Body of pancreas (tissue), 4 donors: ENCODE results near the gene PERCC1. TPM values are rescaled to one million over a fixed set of nuclear protein-coding genes. Genes with fewer than 3 reads are reported as not detected.

Experiments
- ATAC-seq: fragments of 150-250 bp; one replicate; pipeline ENCODE4 v1.9.1; 2016
- DNase-seq, 4 donors: peaks; one replicate each; pipeline ENCODE4 v3.0.0-alpha.2; 2019
- H3K27ac ChIP-seq, 4 donors: fragments of 200-600 bp; sonication (generic); 1 replicate in 3 of 4; 2 replicates in 1 of 4; pipeline versions ENCODE4 v1.5.1 to v1.6.1; 2016 to 2019; ENCODE audit warnings: mild to moderate bottlenecking in 1 of 4, mixed read lengths in 1 of 4, moderate library complexity in 1 of 4
- H3K27me3 ChIP-seq, 2 donors: fragments of 200-600 bp; sonication (generic); one replicate each; pipeline ENCODE4 v1.6.0; 2016; ENCODE audit warnings: mild to moderate bottlenecking in 1 of 2
- H3K36me3 ChIP-seq, 2 donors: fragments of 200-600 bp; sonication (generic); replicated peaks in 1 of 2; 2 replicates each; pipeline ENCODE4 v1.5.1; 2016; ENCODE audit warnings: low read depth in 2 of 2; ENCODE audit not compliant: insufficient read depth in 1 of 2
- H3K4me1 ChIP-seq: fragments of 200-600 bp; sonication (generic); one replicate; pipeline ENCODE4 v1.6.0; 2016
- H3K4me3 ChIP-seq, 2 donors: fragments of 200-600 bp; sonication (generic); 1 replicate in 1 of 2; 2 replicates in 1 of 2; pipeline ENCODE4 v1.5.1; 2016 to 2019
- H3K9me3 ChIP-seq, 3 donors: fragments of 200-600 bp; sonication (generic); 1 replicate in 2 of 3; 2 replicates in 1 of 3; pipeline ENCODE4 v1.5.1; 2016
- POLR2A ChIP-seq, 3 donors: fragments of 450-650 bp; IDR thresholded peaks; one replicate each; pipeline ENCODE4 v1.6.1; 2016; ENCODE audit warnings: antibody characterized with exemption in 3 of 3, mild to moderate bottlenecking in 2 of 3
- WGBS, 2 donors: methylation state at CpG; one replicate each; pipeline ENCODE4 v1.1.5; 2017; 5-methylcytosine and 5-hydroxymethylcytosine counted together
- intact Hi-C: fragments of 100-400 bp; cut with DNase I; formaldehyde crosslinking; loops from one replicate; pipeline ENCODE4 v1.15.1; 2023
- total RNA-seq, 2 donors: library from RNA; depleted of rRNA; stranded (reverse); fragments of >200 nt; gene quantifications; one replicate each; pipeline ENCODE4 v1.1.0, GENCODE V29; 2016
- TF ChIP-seq, protein P1 (sequence below), 7 experiments: fragments of 450-650 bp in 4 of 7; fragments of 200-600 bp in 3 of 7; sonication (generic) in 3 of 7; IDR thresholded peaks; one replicate each; pipeline ENCODE4 v1.5.1; 2016 to 2019; ENCODE audit warnings: antibody characterized with exemption in 7 of 7

PERCC1 gene
- total RNA-seq, 2 donors from 2014 or later = not detected

DNA sequence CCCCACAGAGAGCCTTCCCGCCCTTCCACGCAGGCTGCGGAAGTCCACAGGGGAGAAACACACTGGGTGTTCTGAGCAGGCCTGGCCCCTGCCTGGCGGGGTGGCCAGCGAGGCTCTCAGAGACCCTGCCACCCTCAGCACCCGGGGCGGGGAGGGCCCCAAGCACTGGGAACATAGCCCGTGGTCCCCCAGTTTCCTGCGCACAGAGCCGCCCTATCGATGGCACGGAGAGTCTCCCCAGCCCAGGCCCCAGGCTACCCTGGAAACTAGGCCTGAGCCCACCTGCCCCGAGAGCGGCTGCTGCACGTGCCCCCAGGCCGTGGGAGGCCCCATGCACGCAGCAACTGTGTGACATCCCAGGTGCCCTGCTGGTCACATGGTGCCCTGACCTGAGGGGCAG lies 23.7 kb downstream of the PERCC1 start:
- DNase-seq = no peak
- H3K27ac ChIP-seq = no peak overlapping the region
- intact Hi-C loops = no loop called here
- no peaks in the 10 kb centered on the region for H3K27me3 ChIP-seq
- H3K4me3 ChIP-seq = no peak overlapping the region
- TF ChIP-seq POLR2A (IDR thresholded peaks at IDR 0.05) = no peak
- TF ChIP-seq, protein P1, sequence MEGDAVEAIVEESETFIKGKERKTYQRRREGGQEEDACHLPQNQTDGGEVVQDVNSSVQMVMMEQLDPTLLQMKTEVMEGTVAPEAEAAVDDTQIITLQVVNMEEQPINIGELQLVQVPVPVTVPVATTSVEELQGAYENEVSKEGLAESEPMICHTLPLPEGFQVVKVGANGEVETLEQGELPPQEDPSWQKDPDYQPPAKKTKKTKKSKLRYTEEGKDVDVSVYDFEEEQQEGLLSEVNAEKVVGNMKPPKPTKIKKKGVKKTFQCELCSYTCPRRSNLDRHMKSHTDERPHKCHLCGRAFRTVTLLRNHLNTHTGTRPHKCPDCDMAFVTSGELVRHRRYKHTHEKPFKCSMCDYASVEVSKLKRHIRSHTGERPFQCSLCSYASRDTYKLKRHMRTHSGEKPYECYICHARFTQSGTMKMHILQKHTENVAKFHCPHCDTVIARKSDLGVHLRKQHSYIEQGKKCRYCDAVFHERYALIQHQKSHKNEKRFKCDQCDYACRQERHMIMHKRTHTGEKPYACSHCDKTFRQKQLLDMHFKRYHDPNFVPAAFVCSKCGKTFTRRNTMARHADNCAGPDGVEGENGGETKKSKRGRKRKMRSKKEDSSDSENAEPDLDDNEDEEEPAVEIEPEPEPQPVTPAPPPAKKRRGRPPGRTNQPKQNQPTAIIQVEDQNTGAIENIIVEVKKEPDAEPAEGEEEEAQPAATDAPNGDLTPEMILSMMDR (IDR thresholded peaks at IDR 0.05) = no peak
- H3K36me3 ChIP-seq = peaks cover 0 to 22% of the 10 kb centered on the region in 2 donors
- no peaks in the 10 kb centered on the region for H3K9me3 ChIP-seq
- WGBS, 2 donors = 87% methylated on average over 14 of the region's 17 CpGs; no CpG with 5 or more reads in 1 of the 2 donors
- no peak for ATAC-seq
- no peaks in the 10 kb centered on the region for H3K4me1 ChIP-seq

DNA sequence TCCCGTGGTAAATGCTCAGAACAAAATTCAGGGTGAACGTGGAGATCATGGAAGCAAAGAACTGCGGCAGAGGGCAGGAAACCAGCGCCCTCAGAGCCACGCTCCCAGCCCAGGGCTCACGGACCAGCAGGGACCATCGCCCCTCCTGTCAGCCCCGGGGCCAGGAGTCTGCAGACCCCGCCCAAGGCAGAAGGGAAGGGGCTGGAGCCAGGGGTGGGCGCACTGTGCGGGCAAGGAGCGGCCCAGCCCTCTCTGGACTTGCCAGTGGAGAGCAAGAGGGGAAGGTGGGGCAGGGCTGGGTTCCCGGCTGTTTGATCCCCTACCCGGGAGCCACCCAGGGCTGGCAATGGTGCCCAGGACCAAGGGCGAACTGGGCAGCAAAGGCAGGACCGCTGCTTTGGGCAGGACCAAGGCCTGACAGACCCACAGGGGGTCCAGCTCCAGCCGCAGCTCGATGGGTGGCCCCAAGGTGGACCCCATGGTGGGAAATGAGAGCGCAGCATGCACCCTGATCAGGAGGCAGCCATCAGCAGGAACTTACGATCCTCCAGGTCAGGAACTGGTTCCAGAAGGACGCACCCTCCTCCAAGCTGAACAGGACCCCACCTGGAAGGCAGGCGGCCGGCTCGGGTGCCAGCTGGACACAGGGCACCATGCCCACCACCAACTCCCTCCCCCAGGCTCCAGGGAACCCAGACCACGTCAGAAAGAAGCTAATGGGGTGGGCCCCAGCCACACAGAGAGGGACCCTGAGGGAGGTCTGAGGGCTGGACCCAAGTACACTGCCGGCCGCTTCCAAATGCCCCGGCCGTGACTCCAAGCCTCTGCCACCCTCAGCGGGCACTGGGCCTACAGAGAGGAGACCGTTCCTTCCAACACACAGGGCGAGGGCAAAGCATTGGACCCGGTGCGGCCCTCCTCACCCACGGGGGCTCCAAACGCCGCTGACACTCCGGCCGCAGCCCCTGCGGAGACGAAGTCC lies 24.6 kb downstream of the PERCC1 start:
- Histone ChIP-seq H3K4me3 (no peak overlapping the region), H3K9me3 (no peaks in the 10 kb centered on the region), H3K27me3 (no peaks in the 10 kb centered on the region), H3K4me1 (no peaks in the 10 kb centered on the region), H3K36me3 (peaks cover 0 to 22% of the 10 kb centered on the region in 2 donors), H3K27ac (no peak overlapping the region)
- WGBS, 2 donors = 89 to 92% methylated on average over 8 to 41 of the region's 41 CpGs
- ATAC-seq = no peak
- intact Hi-C loops = no loop called here
- no peak for TF ChIP-seq POLR2A (IDR thresholded peaks at IDR 0.05)
- TF ChIP-seq, protein P1 (IDR thresholded peaks at IDR 0.05) = no peak
- no peak for DNase-seq

DNA sequence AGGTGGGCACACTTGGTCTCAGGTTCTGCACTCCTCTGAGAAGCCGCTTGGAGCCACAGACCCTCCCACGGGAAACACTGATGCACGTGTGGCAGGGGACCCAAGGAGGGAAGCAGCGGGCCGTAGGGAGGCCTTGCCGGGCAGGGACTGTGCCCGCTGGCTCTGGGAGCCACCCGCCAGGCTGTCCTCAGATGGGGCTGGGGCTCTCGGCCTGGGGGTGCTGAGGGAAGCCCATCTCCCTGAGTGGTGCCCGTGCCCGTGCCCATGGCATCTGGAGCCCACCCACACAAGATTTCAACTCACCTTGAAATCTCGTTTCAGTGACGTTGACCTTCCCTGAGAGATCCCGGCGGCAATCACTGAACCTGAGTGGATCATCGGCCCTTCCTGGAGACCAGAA lies 26.1 kb downstream of the PERCC1 start:
- Histone ChIP-seq H3K36me3 (peaks cover 0 to 23% of the 10 kb centered on the region in 2 donors), H3K4me1 (no peaks in the 10 kb centered on the region), H3K9me3 (no peaks in the 10 kb centered on the region), H3K27me3 (no peaks in the 10 kb centered on the region), H3K27ac (no peak overlapping the region), H3K4me3 (no peak overlapping the region)
- no peak for DNase-seq
- intact Hi-C loops = no loop called here
- TF ChIP-seq, protein P1 (IDR thresholded peaks at IDR 0.05) = no peak
- no peak for TF ChIP-seq POLR2A (IDR thresholded peaks at IDR 0.05)
- WGBS, 2 donors = 89 to 94% methylated on average over 6 to 15 of the region's 16 CpGs
- ATAC-seq = no peak

DNA sequence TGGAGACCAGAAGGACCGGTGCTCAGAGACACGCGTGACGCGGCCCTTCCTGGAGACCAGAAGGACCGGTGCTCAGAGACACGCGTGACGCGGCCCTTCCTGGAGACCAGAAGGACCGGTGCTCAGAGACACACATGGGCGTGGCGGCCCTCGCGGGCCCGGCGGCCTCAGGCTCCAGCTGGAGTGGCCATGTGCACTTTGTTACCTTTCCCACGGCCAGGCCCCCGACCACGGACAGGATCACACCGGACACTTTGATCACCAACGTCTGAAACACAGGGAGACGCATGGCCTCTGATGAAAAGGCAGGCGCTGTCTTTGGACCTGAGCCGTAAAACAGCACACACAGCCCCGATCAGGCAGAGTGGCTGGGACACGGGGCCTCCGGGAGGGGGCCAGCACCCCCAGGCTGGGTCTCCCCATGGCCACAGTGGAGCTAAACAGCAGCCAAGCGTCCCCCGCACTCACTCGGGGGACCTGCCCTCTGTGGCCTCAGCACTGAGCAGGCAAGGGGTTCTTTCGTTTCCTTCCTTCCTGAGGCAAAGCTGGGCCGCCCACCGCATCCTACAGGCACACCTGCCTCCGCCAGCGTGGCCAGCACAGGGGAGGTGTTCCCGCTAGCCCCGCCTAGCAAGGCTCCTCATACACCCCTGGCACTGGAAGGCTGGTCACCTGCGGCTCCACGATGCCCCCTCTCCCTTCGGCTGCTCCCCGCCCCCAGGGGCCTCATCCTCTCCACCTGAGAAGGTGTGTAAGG lies 26.8 kb downstream of the PERCC1 start:
- WGBS, 2 donors = 90 to 97% methylated on average over 9 to 42 of the region's 42 CpGs
- Histone ChIP-seq H3K4me1 (no peaks in the 10 kb centered on the region), H3K9me3 (no peaks in the 10 kb centered on the region), H3K27ac (no peak overlapping the region), H3K27me3 (no peaks in the 10 kb centered on the region), H3K4me3 (no peak overlapping the region), H3K36me3 (peaks cover 0 to 23% of the 10 kb centered on the region in 2 donors)
- no peak for ATAC-seq
- TF ChIP-seq, protein P1 (IDR thresholded peaks at IDR 0.05) = no peak
- TF ChIP-seq POLR2A (IDR thresholded peaks at IDR 0.05) = no peak
- DNase-seq = no peak
- intact Hi-C loops = no loop called here
